Renal pelvis (tissue), 12 donors: ENCODE measurements around the gene CASR. TPM values are rescaled to one million over a fixed set of nuclear protein-coding genes. Genes with fewer than 3 reads are reported as not detected.
"Not testable (repeated sequence)": the region's sequence is repeated elsewhere in the genome, so short reads cannot be mapped to it uniquely, and the experiment has no call there.

Source experiments
- DNase-seq: peaks from one replicate; pipeline ENCODE4 v3.0.0-alpha.2; 2013
- long read RNA-seq, 16 experiments: transcript quantifications; one replicate each; lab custom pipeline, GENCODE V29; 2026
- polyA plus RNA-seq, 3 donors: library from polyadenylated mRNA; unstranded; fragments of 120-200 nt; gene quantifications; one replicate each; pipeline ENCODE4 v1.2.1, GENCODE V29; 2013; ENCODE audit not compliant: insufficient read length in 3 of 3

The CASR gene
- polyA plus RNA-seq = 10 to 100 TPM; 23.5 to 30.7 (median 28.2) TPM
- long read RNA-seq, donor 1, full-length matches to known transcripts = 4 of 4 reads
- long read RNA-seq, donor 1, partial matches to known transcripts = 0 of 4 reads
- long read RNA-seq, donor 1, other reads (novel, unspliced or antisense) = 0 of 4 reads
- long read RNA-seq, donor 2, full-length matches to known transcripts = 4 of 4 reads
- long read RNA-seq, donor 2, partial matches to known transcripts = 0 of 4 reads
- long read RNA-seq, donor 2, other reads (novel, unspliced or antisense) = 0 of 4 reads
- long read RNA-seq, donor 3 = 0 reads
- long read RNA-seq, donor 4, full-length matches to known transcripts = 1 of 23 reads
- long read RNA-seq, donor 4, partial matches to known transcripts = 22 of 23 reads
- long read RNA-seq, donor 4, other reads (novel, unspliced or antisense) = 0 of 23 reads
- long read RNA-seq, donor 5, full-length matches to known transcripts = 3 of 12 reads
- long read RNA-seq, donor 5, partial matches to known transcripts = 9 of 12 reads
- long read RNA-seq, donor 5, other reads (novel, unspliced or antisense) = 0 of 12 reads
- long read RNA-seq, donor 6, full-length matches to known transcripts = 5 of 5 reads
- long read RNA-seq, donor 6, partial matches to known transcripts = 0 of 5 reads
- long read RNA-seq, donor 6, other reads (novel, unspliced or antisense) = 0 of 5 reads
- long read RNA-seq, donor 7, partial matches to known transcripts = 0 of 1 reads
- long read RNA-seq, donor 7, other reads (novel, unspliced or antisense) = 0 of 1 reads
- long read RNA-seq, donor 8, partial matches to known transcripts = 0 of 1 reads
- long read RNA-seq, donor 8, other reads (novel, unspliced or antisense) = 0 of 1 reads
- long read RNA-seq, donor 9, full-length matches to known transcripts = 4 of 9 reads
- long read RNA-seq, donor 9, partial matches to known transcripts = 5 of 9 reads
- long read RNA-seq, donor 9, other reads (novel, unspliced or antisense) = 0 of 9 reads
- long read RNA-seq, donor 10, full-length matches to known transcripts = 4 of 4 reads
- long read RNA-seq, donor 10, partial matches to known transcripts = 0 of 4 reads
- long read RNA-seq, donor 10, other reads (novel, unspliced or antisense) = 0 of 4 reads
- long read RNA-seq, donor 11, full-length matches to known transcripts = 1 of 8 reads
- long read RNA-seq, donor 11, partial matches to known transcripts = 7 of 8 reads
- long read RNA-seq, donor 11, other reads (novel, unspliced or antisense) = 0 of 8 reads
- long read RNA-seq, donor 12, full-length matches to known transcripts = 6 of 17 reads
- long read RNA-seq, donor 12, partial matches to known transcripts = 11 of 17 reads
- long read RNA-seq, donor 12, other reads (novel, unspliced or antisense) = 0 of 17 reads
- long read RNA-seq, donor 13, full-length matches to known transcripts = 5 of 15 reads
- long read RNA-seq, donor 13, partial matches to known transcripts = 10 of 15 reads
- long read RNA-seq, donor 13, other reads (novel, unspliced or antisense) = 0 of 15 reads
- long read RNA-seq, donor 14 = 0 reads
- long read RNA-seq, donor 15, full-length matches to known transcripts = 3 of 3 reads
- long read RNA-seq, donor 15, partial matches to known transcripts = 0 of 3 reads
- long read RNA-seq, donor 15, other reads (novel, unspliced or antisense) = 0 of 3 reads
- long read RNA-seq, donor 16, full-length matches to known transcripts = 3 of 3 reads
- long read RNA-seq, donor 16, partial matches to known transcripts = 0 of 3 reads
- long read RNA-seq, donor 16, other reads (novel, unspliced or antisense) = 0 of 3 reads

- peak; percentile 8 for DNase-seq
Observed at GRCh38 chr3:122183521-122183892, at the start of gene CASR. TSS of gene CASR (plus strand) at chr3:122183668. CDS start at chr3:122254190, 70,522 bp downstream.

DNA sequence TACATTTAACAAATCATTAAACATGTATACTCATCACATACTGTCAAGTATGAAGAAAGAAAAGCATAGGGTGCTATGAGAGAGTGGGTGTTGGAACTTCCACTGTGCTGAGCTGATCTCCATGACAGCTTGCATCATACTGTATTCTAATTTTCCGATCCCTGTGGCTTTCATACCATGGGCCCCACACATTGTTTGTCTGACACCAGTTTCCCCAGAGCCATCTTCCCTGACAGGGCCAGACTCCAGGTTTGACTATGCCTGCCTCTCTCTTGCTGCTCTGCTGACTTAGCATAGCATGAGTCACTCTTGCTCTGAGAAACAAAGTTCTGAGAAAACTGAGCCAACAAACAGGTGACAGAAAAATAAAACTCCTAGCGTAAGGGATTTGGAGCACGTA, 37.0 kb upstream of the CASR start:
- no peak for DNase-seq

DNA sequence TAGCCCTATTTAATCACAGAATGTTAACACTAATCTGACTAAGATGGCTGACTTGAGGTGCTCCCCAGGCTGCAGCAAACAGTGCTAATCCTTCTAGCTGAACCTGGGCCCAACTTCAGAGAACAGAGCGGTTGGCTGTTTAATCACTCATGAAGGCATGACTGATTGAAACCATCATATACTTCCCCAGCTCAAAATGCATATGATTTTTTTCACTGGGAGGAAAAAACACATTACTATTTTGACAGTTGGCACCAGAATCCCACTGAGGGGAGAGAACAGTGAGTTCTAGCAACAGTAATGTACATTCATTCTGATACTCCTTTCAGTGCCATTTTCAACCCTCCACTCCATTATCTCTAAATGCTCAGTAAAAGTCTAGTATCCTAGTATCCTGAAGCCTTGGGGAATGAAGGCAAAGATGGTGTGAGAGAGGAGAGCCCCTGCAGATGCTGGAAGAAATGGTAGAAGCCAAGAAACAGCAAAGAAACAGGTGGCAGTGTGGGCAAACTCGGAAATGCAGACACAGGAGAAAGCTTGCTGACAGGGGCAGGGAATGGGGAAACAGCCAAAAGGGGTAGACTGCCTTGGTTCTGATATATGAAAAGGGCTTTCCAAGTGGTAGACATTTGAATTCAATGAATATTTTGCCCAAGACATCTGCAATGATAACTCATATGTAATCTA, 34.4 kb upstream of the CASR start:
- no peak for DNase-seq

GRCh38 chr3:122151480-122151879, 32.0 kb upstream of the CASR start:
- no peak for DNase-seq

DNA sequence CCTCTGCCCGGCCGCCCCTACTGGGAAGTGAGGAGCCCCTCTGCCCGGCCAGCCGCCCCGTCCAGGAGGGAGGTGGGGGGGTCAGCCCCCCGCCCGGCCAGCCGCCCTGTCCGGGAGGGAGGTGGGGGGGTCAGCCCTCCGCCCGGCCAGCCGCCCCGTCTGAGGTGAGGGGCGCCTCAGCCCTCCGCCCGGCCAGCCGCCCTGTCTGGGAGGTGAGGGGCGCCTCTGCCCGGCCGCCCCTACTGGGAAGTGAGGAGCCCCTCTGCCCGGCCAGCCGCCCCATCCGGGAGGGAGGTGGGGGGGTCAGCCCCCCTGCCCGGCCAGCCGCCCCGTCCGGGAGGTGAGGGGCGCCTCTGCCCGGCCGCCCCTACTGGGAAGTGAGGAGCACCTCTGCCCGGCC, 18.5 kb upstream of the CASR start:
- not testable (repeated sequence) for DNase-seq

DNA sequence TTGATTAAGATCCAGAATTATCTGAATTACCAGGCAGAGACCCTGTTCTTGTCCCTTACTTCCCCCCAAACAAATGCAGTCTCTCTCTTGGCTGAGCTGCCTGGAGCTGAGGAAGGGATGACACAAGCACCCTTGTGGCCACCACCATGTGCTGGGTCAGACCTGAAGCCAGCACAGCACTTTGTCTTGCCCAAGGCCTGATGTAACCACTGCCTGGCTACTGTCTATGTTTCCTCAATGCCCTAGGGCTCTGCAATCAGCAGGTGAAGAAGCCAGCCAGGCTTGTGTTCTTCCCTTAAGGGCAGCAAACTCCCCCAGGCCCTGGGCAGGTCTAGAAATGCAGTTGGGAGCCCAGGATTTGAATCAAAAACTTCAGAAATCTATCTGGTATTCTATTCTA, 15.8 kb upstream of the CASR start:
- DNase-seq = no peak

- DNase-seq = no peak
Observed at GRCh38 chr3:122168044-122168443, 15.4 kb upstream of the CASR start.

DNA sequence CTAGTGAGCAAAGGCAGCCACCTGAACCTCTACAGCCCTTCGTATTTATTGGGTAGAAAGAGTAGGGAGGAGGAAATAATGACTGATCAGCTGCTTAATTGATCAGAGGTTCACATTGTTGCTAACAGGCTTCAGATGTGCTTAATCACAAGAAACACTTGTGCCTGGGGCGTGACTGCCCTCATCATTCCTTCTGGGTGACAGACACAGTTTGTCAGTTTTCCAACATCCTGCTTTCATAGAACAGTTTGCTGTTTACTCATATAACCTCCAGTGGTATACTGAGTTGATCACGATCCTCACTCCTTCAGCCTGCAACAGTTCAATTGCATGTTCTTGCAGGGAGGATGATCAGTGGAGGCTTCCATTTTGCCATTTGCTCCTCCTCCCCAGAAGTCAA, 13.6 kb upstream of the CASR start:
- DNase-seq = no peak

DNA sequence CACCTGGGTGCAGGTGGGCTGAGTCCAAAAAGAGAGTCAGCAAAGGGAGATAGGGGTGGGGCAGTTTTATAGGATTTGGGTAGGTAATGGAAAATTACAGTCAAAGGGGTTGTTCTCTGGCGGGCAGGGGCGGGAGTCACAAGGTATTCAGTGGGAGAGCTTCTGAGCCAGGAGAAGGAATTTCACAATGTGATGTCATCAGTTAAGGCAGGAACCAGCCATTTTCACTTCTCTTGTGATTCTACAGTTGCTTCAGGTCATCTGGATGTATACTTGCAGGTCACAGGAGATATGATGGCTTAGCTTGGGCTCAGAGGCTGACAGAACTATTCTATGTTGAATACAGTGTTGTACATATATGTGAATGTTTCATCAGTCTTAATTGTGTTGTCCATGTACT, 12.1 kb upstream of the CASR start:
- not testable (repeated sequence) for DNase-seq

DNA sequence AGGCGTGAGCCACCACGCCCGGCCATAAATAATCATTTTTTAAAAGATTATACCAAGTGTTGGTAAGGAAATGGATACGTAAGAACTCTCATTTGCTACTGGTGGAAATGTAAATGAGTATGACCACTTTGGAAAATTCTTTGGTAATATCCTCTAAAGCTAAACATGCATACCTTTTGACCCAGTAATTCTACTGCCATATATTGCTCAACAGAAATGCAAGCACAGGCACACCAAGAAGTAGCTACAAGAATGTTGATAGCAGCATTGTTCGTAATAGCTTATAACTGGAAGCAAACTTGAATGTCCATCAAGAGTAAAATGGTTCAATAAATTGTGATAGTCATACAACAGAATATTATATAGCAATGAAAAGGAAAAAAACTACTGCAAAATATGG, 4.8 kb upstream of the CASR start:
- DNase-seq = no peak

- DNase-seq = no peak
Observed at GRCh38 chr3:122183893-122184590, 574 bp downstream of the CASR start.

- DNase-seq = no peak
Observed at GRCh38 chr3:122184591-122184929, 1.1 kb downstream of the CASR start.

DNA sequence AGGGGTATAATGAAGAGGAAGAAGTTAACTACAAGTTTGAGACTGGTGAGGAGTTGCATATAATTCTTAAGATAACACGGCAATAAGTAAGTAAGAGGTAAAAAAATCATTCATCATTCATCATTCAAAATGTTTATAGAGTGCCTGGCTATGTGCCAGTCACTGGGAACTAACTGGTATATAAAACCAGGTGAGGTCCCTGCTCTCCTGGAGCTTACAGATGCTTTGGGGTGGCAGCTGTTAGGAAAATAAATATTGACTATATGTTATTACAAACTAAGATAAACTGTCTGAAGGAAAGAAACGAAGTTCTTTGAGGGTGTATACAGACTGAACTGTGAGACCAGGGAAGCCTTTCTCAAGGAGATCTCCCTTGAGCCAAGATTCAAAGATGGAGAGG, 2.9 kb downstream of the CASR start:
- DNase-seq = no peak

DNA sequence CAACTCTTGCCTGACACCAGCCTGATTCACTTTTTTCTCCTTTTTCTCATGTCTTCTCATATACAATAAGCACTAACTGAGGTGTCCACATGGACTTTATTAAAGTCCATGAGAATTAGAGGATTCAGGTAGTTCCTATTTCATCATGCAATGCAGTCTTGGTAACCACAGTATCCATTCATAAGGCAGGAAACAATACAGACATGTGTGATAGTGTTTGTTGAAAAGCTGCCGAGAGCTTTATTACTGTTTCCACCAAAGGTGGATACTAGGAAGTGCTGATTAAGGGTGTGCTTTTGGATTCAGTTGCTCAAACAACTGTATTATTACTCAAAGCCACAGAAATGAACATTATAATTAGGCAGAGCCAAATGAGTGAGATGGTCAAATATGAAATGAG, 5.3 kb downstream of the CASR start:
- no peak for DNase-seq

DNA sequence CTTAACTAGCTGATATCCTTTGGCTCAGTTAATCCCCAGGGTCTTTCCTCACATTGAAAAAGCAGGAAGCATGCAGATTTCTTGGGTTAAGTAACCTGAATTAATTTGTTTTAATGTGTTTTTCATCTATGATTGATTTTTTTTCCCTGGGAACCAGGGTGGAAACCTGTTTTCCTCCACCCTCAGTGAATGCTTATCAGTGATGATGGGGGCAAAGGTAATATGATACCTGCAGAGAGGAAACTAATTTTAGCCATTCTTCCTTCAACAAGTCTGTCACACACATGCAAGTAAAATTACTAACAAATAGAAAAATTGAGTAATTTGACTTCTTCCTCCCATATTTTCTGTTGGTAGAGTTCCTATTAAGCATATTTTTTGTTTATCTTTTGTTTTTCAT, 5.9 kb downstream of the CASR start:
- no peak for DNase-seq

GRCh38 chr3:122190525-122190924, 7.1 kb downstream of the CASR start:
- no peak for DNase-seq

- DNase-seq = no peak
Observed at GRCh38 chr3:122198966-122199365, 15.5 kb downstream of the CASR start.

GRCh38 chr3:122199552-122199951, 16.1 kb downstream of the CASR start:
- no peak for DNase-seq

DNA sequence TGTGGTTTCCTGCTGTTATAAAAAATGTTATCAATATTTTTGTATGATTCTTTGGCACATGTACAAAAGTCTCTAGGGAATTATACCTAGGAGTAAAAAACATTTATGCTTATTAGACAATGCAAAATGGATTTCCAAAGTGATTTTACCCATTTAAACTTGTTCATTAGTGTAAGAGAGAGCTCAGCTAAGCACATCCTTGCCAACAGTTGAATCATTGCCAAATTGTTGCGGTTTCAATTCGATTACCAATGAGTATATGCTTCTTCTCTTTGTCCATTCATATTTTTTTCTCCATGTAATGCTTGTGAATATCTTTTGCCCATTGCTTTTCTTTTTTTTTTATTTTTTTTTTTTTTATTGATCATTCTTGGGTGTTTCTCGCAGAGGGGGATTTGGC, 17.2 kb downstream of the CASR start:
- DNase-seq = no peak

DNA sequence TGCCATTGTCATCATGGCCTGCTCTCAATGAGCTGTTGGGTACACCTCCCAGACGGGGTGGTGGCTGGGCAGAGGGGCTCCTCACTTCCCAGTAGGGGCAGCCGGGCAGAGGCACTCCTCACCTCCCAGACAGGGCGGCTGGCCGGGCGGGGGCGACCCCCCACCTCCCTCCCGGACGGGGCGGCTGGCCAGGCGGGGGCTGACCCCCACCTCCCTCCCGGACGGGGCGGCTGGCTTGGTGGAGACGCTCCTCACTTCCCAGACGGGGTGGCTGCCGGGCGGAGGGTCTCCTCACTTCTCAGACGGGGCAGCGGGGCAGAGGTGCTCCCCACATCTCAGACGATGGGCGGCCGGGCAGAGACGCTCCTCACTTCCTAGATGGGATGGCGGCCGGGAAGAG, 18.0 kb downstream of the CASR start:
- DNase-seq = not testable (repeated sequence)
